ENCODE results near the gene JAKMIP3. TPM values are rescaled to one million over a fixed set of nuclear protein-coding genes. Genes with fewer than 3 reads are reported as not detected.

JAKMIP3 gene
- total and polyA plus RNA-seq, 10 of the 15 experiments (the other 5 are each of a cell fraction or from before 2014, with no cell fraction given), result 0.01 TPM; not detected in 7

DNA sequence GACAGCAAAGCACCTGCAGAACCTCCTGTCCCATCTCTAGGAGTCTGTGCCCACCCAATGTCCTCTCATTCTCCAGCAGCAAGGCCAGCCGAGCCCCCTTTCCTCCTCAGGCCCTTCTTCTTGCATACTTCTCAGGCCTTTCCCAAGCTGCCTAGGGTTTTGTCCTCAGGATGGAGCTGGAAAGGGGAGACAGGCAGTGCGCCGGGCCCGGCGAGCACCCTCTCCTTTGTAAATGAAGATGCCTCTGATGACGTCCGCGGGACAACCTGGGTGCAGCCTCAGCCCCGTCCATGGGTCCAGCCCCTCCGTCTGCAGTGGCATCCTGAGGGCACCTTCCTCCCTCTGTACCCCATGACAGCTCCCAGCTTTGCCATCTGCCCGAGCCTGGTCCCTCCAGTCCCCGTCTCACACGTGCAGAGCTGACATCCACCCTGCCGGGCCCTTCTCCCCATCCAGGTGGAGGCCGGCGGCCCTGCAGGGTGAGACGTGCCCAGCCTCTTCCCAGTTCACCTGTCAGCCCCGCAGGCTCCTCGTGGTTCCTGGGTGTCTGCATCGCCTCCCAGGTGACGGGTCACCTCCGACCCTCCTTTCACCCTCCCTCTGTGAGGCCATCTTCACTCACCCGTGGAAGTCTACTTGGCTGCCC, 36.4 kb downstream of the JAKMIP3 start:
- H3K27me3 ChIP-seq (replicated peaks in 1 of 2; ENCODE audit: control insufficient read depth in 2 of 2, insufficient read depth in 2 of 2, low read length in 1 of 2), result no peaks in the 10 kb centered on the region
- in situ Hi-C loops (cut with MboI), result no loop called here
- POLR2A ChIA-PET, result no interaction called here
- no peaks in the 10 kb centered on the region for H3K79me2 ChIP-seq (ENCODE audit: control insufficient read depth, insufficient read depth, low read length)
- no peak for TF ChIP-seq SUZ12 (IDR thresholded peaks at IDR 0.05; ENCODE audit: unreplicated experiment)
- no peak for TF ChIP-seq SPI1 (IDR thresholded peaks at IDR 0.05; ENCODE audit: borderline replicate concordance, insufficient read depth, low read depth, low read length)
- no peak for TF ChIP-seq ZNF217 (IDR thresholded peaks at IDR 0.05)
- TF ChIP-seq RELA (IDR thresholded peaks at IDR 0.05; ENCODE audit: borderline replicate concordance, partially characterized antibody), result no peak
- no peak for TF ChIP-seq HDAC6 (IDR thresholded peaks at IDR 0.05; ENCODE audit: unreplicated experiment)
- no peak for TF ChIP-seq TCF3 (IDR thresholded peaks at IDR 0.05; ENCODE audit: borderline replicate concordance, insufficient read depth, low read depth, low read length)
- no peak for TF ChIP-seq CBX5 (IDR thresholded peaks at IDR 0.05; ENCODE audit: low read depth)
- no peak for TF ChIP-seq ZBED1 (IDR thresholded peaks at IDR 0.05; ENCODE audit: borderline replicate concordance)
- TF ChIP-seq, protein P1, sequence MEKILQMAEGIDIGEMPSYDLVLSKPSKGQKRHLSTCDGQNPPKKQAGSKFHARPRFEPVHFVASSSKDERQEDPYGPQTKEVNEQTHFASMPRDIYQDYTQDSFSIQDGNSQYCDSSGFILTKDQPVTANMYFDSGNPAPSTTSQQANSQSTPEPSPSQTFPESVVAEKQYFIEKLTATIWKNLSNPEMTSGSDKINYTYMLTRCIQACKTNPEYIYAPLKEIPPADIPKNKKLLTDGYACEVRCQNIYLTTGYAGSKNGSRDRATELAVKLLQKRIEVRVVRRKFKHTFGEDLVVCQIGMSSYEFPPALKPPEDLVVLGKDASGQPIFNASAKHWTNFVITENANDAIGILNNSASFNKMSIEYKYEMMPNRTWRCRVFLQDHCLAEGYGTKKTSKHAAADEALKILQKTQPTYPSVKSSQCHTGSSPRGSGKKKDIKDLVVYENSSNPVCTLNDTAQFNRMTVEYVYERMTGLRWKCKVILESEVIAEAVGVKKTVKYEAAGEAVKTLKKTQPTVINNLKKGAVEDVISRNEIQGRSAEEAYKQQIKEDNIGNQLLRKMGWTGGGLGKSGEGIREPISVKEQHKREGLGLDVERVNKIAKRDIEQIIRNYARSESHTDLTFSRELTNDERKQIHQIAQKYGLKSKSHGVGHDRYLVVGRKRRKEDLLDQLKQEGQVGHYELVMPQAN (conservative IDR thresholded peaks at IDR 0.05), result no peak
- TF ChIP-seq ZNF24 (IDR thresholded peaks at IDR 0.05), result no peak
- TF ChIP-seq, protein P2, sequence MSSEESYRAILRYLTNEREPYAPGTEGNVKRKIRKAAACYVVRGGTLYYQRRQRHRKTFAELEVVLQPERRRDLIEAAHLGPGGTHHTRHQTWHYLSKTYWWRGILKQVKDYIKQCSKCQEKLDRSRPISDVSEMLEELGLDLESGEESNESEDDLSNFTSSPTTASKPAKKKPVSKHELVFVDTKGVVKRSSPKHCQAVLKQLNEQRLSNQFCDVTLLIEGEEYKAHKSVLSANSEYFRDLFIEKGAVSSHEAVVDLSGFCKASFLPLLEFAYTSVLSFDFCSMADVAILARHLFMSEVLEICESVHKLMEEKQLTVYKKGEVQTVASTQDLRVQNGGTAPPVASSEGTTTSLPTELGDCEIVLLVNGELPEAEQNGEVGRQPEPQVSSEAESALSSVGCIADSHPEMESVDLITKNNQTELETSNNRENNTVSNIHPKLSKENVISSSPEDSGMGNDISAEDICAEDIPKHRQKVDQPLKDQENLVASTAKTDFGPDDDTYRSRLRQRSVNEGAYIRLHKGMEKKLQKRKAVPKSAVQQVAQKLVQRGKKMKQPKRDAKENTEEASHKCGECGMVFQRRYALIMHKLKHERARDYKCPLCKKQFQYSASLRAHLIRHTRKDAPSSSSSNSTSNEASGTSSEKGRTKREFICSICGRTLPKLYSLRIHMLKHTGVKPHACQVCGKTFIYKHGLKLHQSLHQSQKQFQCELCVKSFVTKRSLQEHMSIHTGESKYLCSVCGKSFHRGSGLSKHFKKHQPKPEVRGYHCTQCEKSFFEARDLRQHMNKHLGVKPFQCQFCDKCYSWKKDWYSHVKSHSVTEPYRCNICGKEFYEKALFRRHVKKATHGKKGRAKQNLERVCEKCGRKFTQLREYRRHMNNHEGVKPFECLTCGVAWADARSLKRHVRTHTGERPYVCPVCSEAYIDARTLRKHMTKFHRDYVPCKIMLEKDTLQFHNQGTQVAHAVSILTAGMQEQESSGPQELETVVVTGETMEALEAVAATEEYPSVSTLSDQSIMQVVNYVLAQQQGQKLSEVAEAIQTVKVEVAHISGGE (CRISPR knock-in tag; IDR thresholded peaks at IDR 0.05), result no peak
- TF ChIP-seq, protein P3, sequence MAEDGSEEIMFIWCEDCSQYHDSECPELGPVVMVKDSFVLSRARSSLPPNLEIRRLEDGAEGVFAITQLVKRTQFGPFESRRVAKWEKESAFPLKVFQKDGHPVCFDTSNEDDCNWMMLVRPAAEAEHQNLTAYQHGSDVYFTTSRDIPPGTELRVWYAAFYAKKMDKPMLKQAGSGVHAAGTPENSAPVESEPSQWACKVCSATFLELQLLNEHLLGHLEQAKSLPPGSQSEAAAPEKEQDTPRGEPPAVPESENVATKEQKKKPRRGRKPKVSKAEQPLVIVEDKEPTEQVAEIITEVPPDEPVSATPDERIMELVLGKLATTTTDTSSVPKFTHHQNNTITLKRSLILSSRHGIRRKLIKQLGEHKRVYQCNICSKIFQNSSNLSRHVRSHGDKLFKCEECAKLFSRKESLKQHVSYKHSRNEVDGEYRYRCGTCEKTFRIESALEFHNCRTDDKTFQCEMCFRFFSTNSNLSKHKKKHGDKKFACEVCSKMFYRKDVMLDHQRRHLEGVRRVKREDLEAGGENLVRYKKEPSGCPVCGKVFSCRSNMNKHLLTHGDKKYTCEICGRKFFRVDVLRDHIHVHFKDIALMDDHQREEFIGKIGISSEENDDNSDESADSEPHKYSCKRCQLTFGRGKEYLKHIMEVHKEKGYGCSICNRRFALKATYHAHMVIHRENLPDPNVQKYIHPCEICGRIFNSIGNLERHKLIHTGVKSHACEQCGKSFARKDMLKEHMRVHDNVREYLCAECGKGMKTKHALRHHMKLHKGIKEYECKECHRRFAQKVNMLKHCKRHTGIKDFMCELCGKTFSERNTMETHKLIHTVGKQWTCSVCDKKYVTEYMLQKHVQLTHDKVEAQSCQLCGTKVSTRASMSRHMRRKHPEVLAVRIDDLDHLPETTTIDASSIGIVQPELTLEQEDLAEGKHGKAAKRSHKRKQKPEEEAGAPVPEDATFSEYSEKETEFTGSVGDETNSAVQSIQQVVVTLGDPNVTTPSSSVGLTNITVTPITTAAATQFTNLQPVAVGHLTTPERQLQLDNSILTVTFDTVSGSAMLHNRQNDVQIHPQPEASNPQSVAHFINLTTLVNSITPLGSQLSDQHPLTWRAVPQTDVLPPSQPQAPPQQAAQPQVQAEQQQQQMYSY (CRISPR knock-in tag; IDR thresholded peaks at IDR 0.05), result no peak
- TF ChIP-seq HCFC1 (IDR thresholded peaks at IDR 0.05; ENCODE audit: low read length), result no peak
- no peak for TF ChIP-seq STAT3 (IDR thresholded peaks at IDR 0.05; ENCODE audit: low read depth, low read length)
- TF ChIP-seq HDAC2 (IDR thresholded peaks at IDR 0.05), result no peak
- DNase-seq (ENCODE audit: low read depth, low spot score), result no peak
- BruUV-seq (replicated peaks), result no TSS peak
- SMC1A ChIA-PET (ENCODE audit: uncharacterized antibody, unreplicated experiment), result no interaction called here
- intact Hi-C loops (cut with micrococcal nuclease; ENCODE audit: unreplicated experiment), result no loop called here
- 49% methylated on average over 22 of the region's 23 CpGs for WGBS (ENCODE audit: insufficient coverage, insufficient replicate concordance, low lambda C conversion rate, missing lambda C conversion rate)
- H2AFZ ChIP-seq (ENCODE audit: control insufficient read depth, low read depth, low read length), result no peak overlapping the region
- no peaks in the 10 kb centered on the region for H4K20me1 ChIP-seq (ENCODE audit: control insufficient read depth, insufficient read depth)
- ATAC-seq, result no peak
- H3K36me3 ChIP-seq (ENCODE audit: control insufficient read depth in 2 of 2, insufficient read depth in 2 of 2, low read length in 1 of 2), result no peaks in the 10 kb centered on the region
- CTCF ChIA-PET, result no interaction called here
- no peak for FAIRE-seq
- no peak overlapping the region for H3K4me3 ChIP-seq
- no peaks in the 10 kb centered on the region for H3K4me1 ChIP-seq (ENCODE audit: control insufficient read depth, insufficient read depth, low read length)
- RAD21 ChIA-PET (ENCODE audit: unreplicated experiment), result no interaction called here
- H3K27ac ChIP-seq (ENCODE audit: control insufficient read depth, insufficient read depth), result no peak overlapping the region
- no peak overlapping the region for H3K9ac ChIP-seq (ENCODE audit: control insufficient read depth, insufficient read depth, low read length)
- no peaks in the 10 kb centered on the region for H3K9me3 ChIP-seq (replicated peaks; ENCODE audit: control insufficient read depth, insufficient read depth, low read length)
- no peak overlapping the region for H3K4me2 ChIP-seq (ENCODE audit: control insufficient read depth, insufficient read depth)

Data from GM12878 (cell line).